DND-41 (cell line): ENCODE results near the gene NRXN3.
"Not testable (repeated sequence)": the region's sequence is repeated elsewhere in the genome, so short reads cannot be mapped to it uniquely, and the experiment has no call there.

Source experiments
- ATAC-seq: fragments of 200-7000 bp; cut with Tn5 transposase; 3 replicates; pipeline ENCODE4 v1.9.1; 2021; ENCODE audit warnings: low read depth; ENCODE audit not compliant: insufficient read depth
- DNase-seq: peaks from one replicate; pipeline ENCODE4 v3.0.0-alpha.2; 2020
- H2AFZ ChIP-seq: 2 replicates; pipeline ENCODE4 v1.6.0; 2012; ENCODE audit warnings: low read depth, low read length
- H3K27ac ChIP-seq: 2 replicates; pipeline ENCODE4 v1.5.1; 2012; ENCODE audit warnings: low read length, inconsistent platforms
- H3K27me3 ChIP-seq: fragments of 200-600 bp; sonication (generic); 2 replicates; pipeline ENCODE4 v1.6.0; 2012; ENCODE audit warnings: low read length, mild to moderate bottlenecking, inconsistent platforms; ENCODE audit not compliant: insufficient read depth, poor library complexity
- H3K36me3 ChIP-seq: 2 replicates; pipeline ENCODE4 v1.5.1; 2012; ENCODE audit warnings: low read length, inconsistent platforms; ENCODE audit not compliant: insufficient read depth
- H3K4me1 ChIP-seq: 2 replicates; pipeline ENCODE4 v1.5.1; 2012; ENCODE audit warnings: mild to moderate bottlenecking, low read length; ENCODE audit not compliant: insufficient read depth
- H3K4me2 ChIP-seq: 2 replicates; pipeline ENCODE4 v1.6.0; 2012; ENCODE audit warnings: mild to moderate bottlenecking, moderate library complexity, low read length, inconsistent platforms; ENCODE audit not compliant: insufficient read depth
- H3K4me3 ChIP-seq, 2 experiments: fragments of 200-600 bp in 1 of 2; shearing (Covaris generic) in 1 of 2; 2 replicates each; pipeline ENCODE4 v1.5.1; 2012 to 2016; ENCODE audit warnings: inconsistent platforms in 2 of 2, low read length in 2 of 2, mild to moderate bottlenecking in 2 of 2, low read depth in 1 of 2, moderate library complexity in 1 of 2
- H3K79me2 ChIP-seq: 2 replicates; pipeline ENCODE4 v1.6.0; 2012; ENCODE audit warnings: low read length, inconsistent platforms; ENCODE audit not compliant: insufficient read depth
- H3K9ac ChIP-seq: 2 replicates; pipeline ENCODE4 v1.6.0; 2012; ENCODE audit warnings: low read depth, mild to moderate bottlenecking, inconsistent platforms, low read length, moderate library complexity
- H3K9me3 ChIP-seq: 2 replicates; pipeline ENCODE4 v1.5.1; 2012; ENCODE audit warnings: low read length, moderate library complexity, mild to moderate bottlenecking, inconsistent platforms; ENCODE audit not compliant: insufficient read depth, severe bottlenecking
- H4K20me1 ChIP-seq: 2 replicates; pipeline ENCODE4 v1.6.0; 2012; ENCODE audit warnings: low read length; ENCODE audit not compliant: insufficient read depth
- CTCF ChIP-seq: IDR thresholded peaks from 2 replicates; pipeline ENCODE4 v1.5.1; 2012; ENCODE audit warnings: borderline replicate concordance, low read length, moderate library complexity, mild to moderate bottlenecking; ENCODE audit not compliant: poor library complexity, severe bottlenecking; ENCODE audit errors: extremely low read depth
- EZH2 ChIP-seq: IDR thresholded peaks from 3 replicates; pipeline ENCODE4 v1.6.1; 2012; ENCODE audit warnings: borderline replicate concordance, low read depth, mild to moderate bottlenecking, moderate library complexity, low read length, inconsistent platforms; ENCODE audit not compliant: severe bottlenecking

Gene NRXN3

GRCh38 chr14:79098324-79098723 lies 928.2 kb downstream of the NRXN3 start:
- Histone ChIP-seq H3K4me1 (no peaks in the 10 kb centered on the region), H3K9me3 (no peaks in the 10 kb centered on the region), H2AFZ (no peak overlapping the region), H3K79me2 (no peaks in the 10 kb centered on the region), H3K27me3 (no peaks in the 10 kb centered on the region), H3K4me3 (no peak overlapping the region), H3K27ac (no peak overlapping the region), H4K20me1 (no peaks in the 10 kb centered on the region), H3K4me2 (no peak overlapping the region), H3K9ac (no peak overlapping the region), H3K36me3 (no peaks in the 10 kb centered on the region)
- ATAC-seq (no peak), DNase-seq (no peak)
- TF ChIP-seq EZH2 = no peak
- no peak for TF ChIP-seq CTCF

- H3K4me3 ChIP-seq = no peak overlapping the region
- H4K20me1 ChIP-seq = no peaks in the 10 kb centered on the region
- no peak overlapping the region for H3K27ac ChIP-seq
- DNase-seq (no peak), ATAC-seq (no peak)
- H3K9me3 ChIP-seq = no peaks in the 10 kb centered on the region
- H3K79me2 ChIP-seq = no peaks in the 10 kb centered on the region
- H2AFZ ChIP-seq = no peak overlapping the region
- no peaks in the 10 kb centered on the region for H3K4me1 ChIP-seq
- no peaks in the 10 kb centered on the region for H3K27me3 ChIP-seq
- H3K9ac ChIP-seq = no peak overlapping the region
- no peak overlapping the region for H3K4me2 ChIP-seq
- H3K36me3 ChIP-seq = no peaks in the 10 kb centered on the region
- no peak for TF ChIP-seq CTCF
- TF ChIP-seq EZH2 = no peak
These were observed 930.4 kb downstream of the NRXN3 start for GRCh38 chr14:79100578-79100977.

GRCh38 chr14:79101388-79101787 lies 931.2 kb downstream of the NRXN3 start:
- TF ChIP-seq CTCF = no peak
- TF ChIP-seq EZH2 = no peak
- Histone ChIP-seq H4K20me1 (no peaks in the 10 kb centered on the region), H3K4me3 (no peak overlapping the region), H3K27ac (no peak overlapping the region), H3K4me2 (no peak overlapping the region), H3K27me3 (no peaks in the 10 kb centered on the region), H3K4me1 (no peaks in the 10 kb centered on the region), H3K36me3 (no peaks in the 10 kb centered on the region), H3K9ac (no peak overlapping the region), H3K9me3 (no peaks in the 10 kb centered on the region), H2AFZ (no peak overlapping the region), H3K79me2 (no peaks in the 10 kb centered on the region)
- DNase-seq (no peak), ATAC-seq (no peak)

GRCh38 chr14:79103764-79104163 lies 933.6 kb downstream of the NRXN3 start:
- H3K4me1 ChIP-seq = no peaks in the 10 kb centered on the region
- H3K27me3 ChIP-seq = no peaks in the 10 kb centered on the region
- H3K36me3 ChIP-seq = no peaks in the 10 kb centered on the region
- no peaks in the 10 kb centered on the region for H3K79me2 ChIP-seq
- DNase-seq (no peak), ATAC-seq (no peak)
- H3K9me3 ChIP-seq = no peaks in the 10 kb centered on the region
- H3K4me3 ChIP-seq = no peak overlapping the region
- H4K20me1 ChIP-seq = no peaks in the 10 kb centered on the region
- no peak overlapping the region for H3K27ac ChIP-seq
- no peak overlapping the region for H2AFZ ChIP-seq
- no peak overlapping the region for H3K4me2 ChIP-seq
- TF ChIP-seq EZH2 = no peak
- no peak for TF ChIP-seq CTCF
- no peak overlapping the region for H3K9ac ChIP-seq

GRCh38 chr14:79110564-79110963 lies 940.4 kb downstream of the NRXN3 start:
- not testable (repeated sequence) for H2AFZ ChIP-seq, H3K9me3 ChIP-seq, H3K4me2 ChIP-seq, H3K27ac ChIP-seq, H3K36me3 ChIP-seq, H3K27me3 ChIP-seq, H3K79me2 ChIP-seq, H3K4me1 ChIP-seq, H4K20me1 ChIP-seq, DNase-seq, H3K4me3 ChIP-seq, H3K9ac ChIP-seq, ATAC-seq
